ENCODE measurements around the gene MCM5.

- TF ChIP-seq GATA2 (IDR thresholded peaks at IDR 0.05; ENCODE audit: low read depth, low read length) = no peak
- no peak for TF ChIP-seq GATA3 (IDR thresholded peaks at IDR 0.05; ENCODE audit: low read depth, low read length)
These were observed 21.3 kb upstream of the MCM5 start for GRCh38 chr22:35378621-35379020.

All from SH-SY5Y (cell line).